HepG2 (cell line): ENCODE data around the gene ESPN. TPM values are rescaled to one million over a fixed set of nuclear protein-coding genes. Genes with fewer than 3 reads are reported as not detected.

ENCODE experiments used
- BHLHE40 ChIP-seq: IDR thresholded peaks from 2 replicates; pipeline ENCODE4 v1.6.1; 2011; ENCODE audit warnings: low read length, improper control_type of control experiment
- BRF2 ChIP-seq: sonication (generic); formaldehyde crosslinking; IDR thresholded peaks from 2 replicates; pipeline ENCODE4 v1.8.1; 2022; ENCODE audit warnings: mild to moderate bottlenecking, missing genetic modification reagents
- CCAR2 ChIP-seq: fragments of 200-400 bp; formaldehyde crosslinking; optimal IDR thresholded peaks from 2 replicates; pipeline ENCODE3; 2018; ENCODE audit warnings: low read depth, mild to moderate bottlenecking, low read length, moderate library complexity
- GATA4 ChIP-seq: sonication (generic); IDR thresholded peaks from 2 replicates; pipeline ENCODE4 v1.6.1; 2016; ENCODE audit warnings: antibody characterized with exemption, low read depth, borderline replicate concordance
- GTF3A ChIP-seq: sonication (generic); formaldehyde crosslinking; conservative IDR thresholded peaks from 2 replicates; pipeline ENCODE4 v1.4.0; 2020; ENCODE audit warnings: mild to moderate bottlenecking, missing genetic modification reagents
- HNRNPUL1 ChIP-seq: fragments of 200-400 bp; formaldehyde crosslinking; IDR thresholded peaks from 2 replicates; pipeline ENCODE4 v1.6.1; 2017; ENCODE audit warnings: low read depth, mild to moderate bottlenecking, low read length, moderate library complexity
- HOMEZ ChIP-seq: IDR thresholded peaks from 2 replicates; pipeline ENCODE4 v1.6.1; 2016; ENCODE audit warnings: low read depth
- HOXA3 ChIP-seq: sonication (generic); formaldehyde crosslinking; IDR thresholded peaks from 2 replicates; pipeline ENCODE4 v1.5.0; 2020; ENCODE audit warnings: missing genetic modification reagents
- HOXA7 ChIP-seq: sonication (generic); formaldehyde crosslinking; IDR thresholded peaks from 2 replicates; pipeline ENCODE4 v1.8.1; 2022; ENCODE audit warnings: mild to moderate bottlenecking, missing genetic modification reagents, moderate library complexity
- HOXA9 ChIP-seq: sonication (generic); formaldehyde crosslinking; IDR thresholded peaks from 2 replicates; pipeline ENCODE4 v1.8.1; 2022; ENCODE audit warnings: missing genetic modification reagents, mild to moderate bottlenecking, moderate library complexity, borderline replicate concordance
- KDM3A ChIP-seq: IDR thresholded peaks from 2 replicates; pipeline ENCODE4 v1.6.1; 2018; ENCODE audit warnings: low read depth, missing compliant biosample characterization
- KLF11 ChIP-seq: IDR thresholded peaks from 2 replicates; pipeline ENCODE4 v1.6.1; 2016; ENCODE audit warnings: missing compliant biosample characterization
- MED1 ChIP-seq: sonication (generic); formaldehyde crosslinking; IDR thresholded peaks from 2 replicates; pipeline ENCODE4 v1.4.0; 2020; ENCODE audit warnings: missing genetic modification reagents
- MEIS1 ChIP-seq: sonication (generic); formaldehyde crosslinking; IDR thresholded peaks from 2 replicates; pipeline ENCODE4 v1.9.0; 2021; ENCODE audit warnings: mild to moderate bottlenecking, missing genetic modification reagents, moderate library complexity, borderline replicate concordance
- MXD1 ChIP-seq: sonication (generic); formaldehyde crosslinking; IDR thresholded peaks from 2 replicates; pipeline ENCODE4 v1.4.0; 2020; ENCODE audit warnings: mild to moderate bottlenecking, missing genetic modification reagents
- SKI ChIP-seq: fragments of 450-650 bp; IDR thresholded peaks from one replicate; pipeline ENCODE4 v1.6.1; 2018; ENCODE audit warnings: mild to moderate bottlenecking; ENCODE audit not compliant: partially characterized antibody
- SRSF4 ChIP-seq: fragments of 200-400 bp; formaldehyde crosslinking; IDR thresholded peaks from one replicate; pipeline ENCODE4 v1.6.1; 2018; ENCODE audit warnings: mild to moderate bottlenecking, low read depth, low read length, moderate library complexity; ENCODE audit not compliant: poor library complexity, severe bottlenecking
- SSRP1 ChIP-seq: IDR thresholded peaks from 2 replicates; pipeline ENCODE4 v1.6.1; 2016; ENCODE audit warnings: control low read depth
- TEAD2 ChIP-seq: sonication (generic); formaldehyde crosslinking; IDR thresholded peaks from 2 replicates; pipeline ENCODE4 v1.9.0; 2021; ENCODE audit warnings: missing genetic modification reagents
- ZNF136 ChIP-seq: sonication (generic); formaldehyde crosslinking; IDR thresholded peaks from 2 replicates; pipeline ENCODE4 v1.8.1; 2022; ENCODE audit warnings: low read depth, mild to moderate bottlenecking, moderate library complexity, missing genetic modification reagents
- ZNF143 ChIP-seq: sonication (generic); formaldehyde crosslinking; IDR thresholded peaks from 2 replicates; pipeline ENCODE4 v1.4.0; 2020; ENCODE audit warnings: missing genetic modification reagents
- ZNF468 ChIP-seq: sonication (generic); formaldehyde crosslinking; IDR thresholded peaks from 2 replicates; pipeline ENCODE4 v1.8.0; 2022; ENCODE audit warnings: mild to moderate bottlenecking, moderate library complexity, missing genetic modification reagents
- ZNF562 ChIP-seq: sonication (generic); formaldehyde crosslinking; IDR thresholded peaks from 2 replicates; pipeline ENCODE4 v1.8.0; 2022; ENCODE audit warnings: missing genetic modification reagents, borderline replicate concordance
- ZNF678 ChIP-seq: sonication (generic); formaldehyde crosslinking; IDR thresholded peaks from 2 replicates; pipeline ENCODE4 v1.4.0; 2020; ENCODE audit warnings: mild to moderate bottlenecking, missing genetic modification reagents
- ZSCAN12 ChIP-seq: sonication (generic); formaldehyde crosslinking; IDR thresholded peaks from 2 replicates; pipeline ENCODE4 v1.9.0; 2021; ENCODE audit warnings: mild to moderate bottlenecking, missing genetic modification reagents
- polyA plus RNA-seq, 8 experiments: library from polyadenylated mRNA; depleted of rRNA in 3 of 8; stranded (reverse) in 7 of 8; unstranded in 1 of 8; fragments of >200 nt; fragmentation: Illumina TruSeq in 4 of 8; extraction: Trizol in 4 of 8; gene quantifications; 2 replicates each; pipeline versions ENCODE4 v1.2.1 to v1.2.3, GENCODE V29; 2011 to 2016; ENCODE audit warnings: low read depth in 4 of 8, missing spikeins in 1 of 8, mixed read lengths in 1 of 8; ENCODE audit not compliant: insufficient read depth in 1 of 8
- total RNA-seq, 5 experiments: library from RNA; depleted of rRNA; stranded (reverse); fragments of >200 nt; fragmentation: Illumina TruSeq; extraction: Trizol; gene quantifications; 2 replicates each; pipeline ENCODE4 v1.2.3, GENCODE V29; 2016; ENCODE audit warnings: low read depth in 1 of 5
- TF ChIP-seq, protein P1 (sequence below): sonication (generic); formaldehyde crosslinking; IDR thresholded peaks from 2 replicates; pipeline ENCODE4 v1.4.0; 2020; ENCODE audit warnings: missing genetic modification reagents, low read depth, mild to moderate bottlenecking, borderline replicate concordance
- TF ChIP-seq, protein P2 (sequence below): sonication (generic); formaldehyde crosslinking; IDR thresholded peaks from 2 replicates; pipeline ENCODE4 v1.8.0; 2022; ENCODE audit warnings: missing genetic modification reagents, low read depth, mild to moderate bottlenecking, borderline replicate concordance

Gene ESPN
- total and polyA plus RNA-seq, 2 of the 13 experiments (the other 11 are each of a cell fraction or from before 2014, with no cell fraction given), result 48.6 to 54.2 TPM

DNA sequence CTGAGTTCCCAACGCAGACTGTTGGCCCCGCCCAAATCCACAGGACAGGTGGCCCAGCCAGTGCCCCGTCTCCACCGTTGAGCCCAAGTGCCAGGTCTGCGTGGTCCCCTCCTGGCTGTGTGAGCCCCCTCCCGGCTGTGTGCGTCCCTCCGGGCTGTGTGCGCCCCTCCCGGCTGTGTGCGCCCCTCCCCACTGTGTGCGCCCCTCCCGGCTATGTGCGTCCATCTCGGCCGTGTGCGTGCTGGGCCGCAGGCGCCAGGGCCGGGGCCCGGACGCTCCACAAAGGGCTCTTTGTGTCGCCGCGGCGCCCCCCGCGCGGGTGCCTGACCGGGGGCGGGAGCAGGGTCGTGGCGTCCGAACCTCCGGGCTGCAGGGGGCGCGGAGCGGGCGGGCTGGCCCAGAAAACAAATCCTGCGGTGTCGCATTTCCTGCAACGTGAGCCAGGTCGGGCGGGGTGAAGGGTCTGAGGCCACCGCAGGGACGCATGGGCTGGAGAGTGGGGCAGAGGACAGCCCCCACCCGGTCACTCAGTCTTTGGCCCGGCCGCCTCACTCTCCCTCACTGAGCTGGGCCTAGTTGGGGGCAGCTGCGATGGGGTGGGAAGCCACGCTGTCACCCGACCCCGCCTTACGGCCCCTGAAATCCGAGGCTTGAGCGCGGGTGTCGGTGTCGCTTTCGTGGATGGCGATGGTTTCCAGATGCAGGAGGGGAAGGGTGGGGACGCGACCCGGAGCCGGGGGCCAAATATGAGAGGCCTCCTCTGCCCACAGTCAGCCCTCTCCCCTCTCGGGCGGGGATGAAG, 22.6 kb downstream of the ESPN start (continued):
- TF ChIP-seq BHLHE40 (0 out of 2 replicates have a peak, but pooled peaks have one; percentile 33), MEIS1 (CRISPR knock-in tag) (peak; percentile 71; the same call in 1 of the 2 replicates), KDM3A (CRISPR knock-in tag) (peak; percentile 7; the same call in 1 of the 2 replicates), ZNF468 (CRISPR knock-in tag) (no peak), MED1 (CRISPR knock-in tag) (peak; percentile 98), ZSCAN12 (CRISPR knock-in tag) (0 out of 2 replicates have a peak, but pooled peaks have one; percentile 15), GTF3A (CRISPR knock-in tag) (peak; percentile 3; the same call in 1 of the 2 replicates), SSRP1 (no peak; the same call in 1 of the 2 replicates), SKI (peak; percentile 56), BRF2 (no peak), HOXA9 (CRISPR knock-in tag) (no peak; the same call in 1 of the 2 replicates), GATA4 (peak; percentile 29; the same call in 1 of the 2 replicates), KLF11 (no peak; the same call in 1 of the 2 replicates), MXD1 (CRISPR knock-in tag) (no peak; the same call in 1 of the 2 replicates), SRSF4 (no peak), HOMEZ (no peak), ZNF136 (no peak), HOXA7 (CRISPR knock-in tag) (no peak), ZNF678 (no peak), ZNF562 (no peak), HNRNPUL1 (no peak), ZNF143 (CRISPR knock-in tag) (peak; percentile 56), TEAD2 (no peak), HOXA3 (CRISPR knock-in tag) (peak; percentile 89), CCAR2 (no peak)
- TF ChIP-seq, protein P1, sequence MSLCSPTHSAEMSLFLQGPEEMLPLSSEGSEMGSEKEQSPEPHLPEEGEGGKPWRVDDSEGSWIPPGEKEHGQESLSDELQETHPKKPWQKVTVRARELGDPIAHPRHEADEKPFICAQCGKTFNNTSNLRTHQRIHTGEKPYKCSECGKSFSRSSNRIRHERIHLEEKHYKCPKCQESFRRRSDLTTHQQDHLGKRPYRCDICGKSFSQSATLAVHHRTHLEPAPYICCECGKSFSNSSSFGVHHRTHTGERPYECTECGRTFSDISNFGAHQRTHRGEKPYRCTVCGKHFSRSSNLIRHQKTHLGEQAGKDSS (CRISPR knock-in tag), result peak; percentile 65; the same call in 1 of the 2 replicates
- TF ChIP-seq, protein P2, sequence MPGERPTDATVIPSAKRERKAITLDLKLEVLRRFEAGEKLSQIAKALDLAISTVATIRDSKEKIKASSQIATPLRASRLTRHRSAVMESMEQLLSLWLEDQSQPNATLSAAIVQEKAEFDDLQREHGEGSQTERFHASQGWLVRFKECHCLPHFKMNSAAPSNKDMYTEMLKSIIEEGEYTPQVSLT (CRISPR knock-in tag), result no peak
